HL-60/S4 treated with retinoic acid at 250 ng/mL for 4 days and 3 days (cell line): ENCODE data around the gene MON1A.
"Not testable (repeated sequence)": the region's sequence is repeated elsewhere in the genome, so short reads cannot be mapped to it uniquely, and the experiment has no call there.

ENCODE experiments used
- in situ Hi-C: fragments of 300-500 bp; cut with MboI; formaldehyde crosslinking; loops from 2 replicates; pipeline ENCODE4 v1.7.0; 2022; ENCODE audit warnings: low sequenced_read_pairs

MON1A gene

GRCh38 chr3:49917806-49918590, 11.6 kb downstream of the MON1A start:
- in situ Hi-C loops, result not testable (repeated sequence)

GRCh38 chr3:49916686-49917085, 12.9 kb downstream of the MON1A start:
- in situ Hi-C loops, result no loop called here

GRCh38 chr3:49914906-49915305, 14.7 kb downstream of the MON1A start:
- in situ Hi-C loops, result no loop called here

GRCh38 chr3:49912881-49913281, 16.7 kb downstream of the MON1A start:
- in situ Hi-C loops, result no loop called here

GRCh38 chr3:49911611-49912010, 18.0 kb downstream of the MON1A start:
- in situ Hi-C loops, result no loop called here

GRCh38 chr3:49911124-49911420, 18.5 kb downstream of the MON1A start:
- in situ Hi-C loops, result no loop called here

- in situ Hi-C loops, result no loop called here
These were observed 19.0 kb downstream of the MON1A start for GRCh38 chr3:49910409-49911123.

GRCh38 chr3:49908373-49909199, 21.0 kb downstream of the MON1A start:
- in situ Hi-C loops, result no loop called here

GRCh38 chr3:49906073-49906743, 23.4 kb downstream of the MON1A start:
- in situ Hi-C loops, result no loop called here

GRCh38 chr3:49904448-49904847, 25.2 kb downstream of the MON1A start:
- in situ Hi-C loops, result not testable (repeated sequence)

GRCh38 chr3:49903451-49904424, 25.9 kb downstream of the MON1A start, which contains the start of gene MST1R:
Gene MST1R (minus strand): TSS chr3:49903873. CDS start chr3:49903609, 264 bp downstream.
- in situ Hi-C loops, result no loop called here

- in situ Hi-C loops, result no loop called here
These were observed 26.9 kb downstream of the MON1A start for GRCh38 chr3:49902511-49903345.

- in situ Hi-C loops, result no loop called here
These were observed 28.0 kb downstream of the MON1A start for GRCh38 chr3:49901366-49902339.

- in situ Hi-C loops, result no loop called here
These were observed 29.0 kb downstream of the MON1A start for GRCh38 chr3:49900491-49901153.

- in situ Hi-C loops, result no loop called here
These were observed 29.8 kb downstream of the MON1A start for GRCh38 chr3:49899815-49900214.

GRCh38 chr3:49898991-49899390, 30.6 kb downstream of the MON1A start:
- in situ Hi-C loops, result no loop called here

GRCh38 chr3:49896345-49896744, 33.3 kb downstream of the MON1A start:
- in situ Hi-C loops, result no loop called here
